GM18861 (cell line): ENCODE data around the gene MYL12A.

ENCODE experiments used
- ATAC-seq: cut with Tn5 transposase; IDR thresholded peaks from one replicate; pipeline ENCODE4 v1.9.1; 2021; ENCODE audit not compliant: unreplicated experiment

The MYL12A gene

DNA sequence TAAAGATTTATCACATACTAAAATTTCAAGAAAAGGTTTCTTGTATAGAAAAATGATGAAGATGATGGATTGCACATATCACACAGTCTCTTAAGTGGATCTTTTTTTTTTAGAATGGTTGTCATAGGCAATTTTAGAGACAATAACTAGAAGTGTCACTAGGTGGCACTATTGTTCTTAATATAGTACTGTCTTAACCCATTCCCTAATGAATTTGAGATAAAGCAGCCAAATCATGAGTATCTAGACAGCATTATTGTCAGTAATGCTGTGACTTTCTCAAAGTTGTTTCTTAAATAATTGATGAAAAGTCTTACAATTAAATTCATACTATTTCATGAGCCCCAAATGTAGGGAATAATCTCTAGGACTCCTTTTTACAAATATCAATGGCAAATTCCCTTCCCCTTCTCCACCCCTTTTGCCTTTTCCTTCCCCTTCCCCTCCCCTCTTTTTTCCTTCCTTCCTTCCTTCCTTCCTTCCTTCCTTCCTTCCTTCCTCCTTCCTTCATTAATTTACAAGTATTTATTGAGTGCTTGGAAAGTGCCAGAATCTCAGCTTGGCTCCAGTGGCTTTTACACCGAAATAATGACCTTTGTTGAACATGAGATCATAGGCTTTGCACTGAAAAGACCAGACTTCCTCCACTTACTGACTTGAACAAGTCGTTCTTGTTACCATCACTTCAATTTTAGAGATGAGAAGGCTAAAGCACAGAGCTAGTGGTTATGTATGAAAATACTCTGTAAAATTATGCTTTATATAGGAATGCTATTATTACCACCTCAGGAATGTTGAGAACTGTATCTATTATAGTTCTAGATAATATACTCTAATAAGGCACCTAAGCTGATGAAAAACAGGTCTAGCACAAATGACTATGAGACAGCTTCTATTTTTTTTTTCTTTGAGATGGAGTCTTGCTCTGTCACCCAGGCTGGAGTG, 34.1 kb downstream of the MYL12A start:
- peak; percentile 39 for ATAC-seq

DNA sequence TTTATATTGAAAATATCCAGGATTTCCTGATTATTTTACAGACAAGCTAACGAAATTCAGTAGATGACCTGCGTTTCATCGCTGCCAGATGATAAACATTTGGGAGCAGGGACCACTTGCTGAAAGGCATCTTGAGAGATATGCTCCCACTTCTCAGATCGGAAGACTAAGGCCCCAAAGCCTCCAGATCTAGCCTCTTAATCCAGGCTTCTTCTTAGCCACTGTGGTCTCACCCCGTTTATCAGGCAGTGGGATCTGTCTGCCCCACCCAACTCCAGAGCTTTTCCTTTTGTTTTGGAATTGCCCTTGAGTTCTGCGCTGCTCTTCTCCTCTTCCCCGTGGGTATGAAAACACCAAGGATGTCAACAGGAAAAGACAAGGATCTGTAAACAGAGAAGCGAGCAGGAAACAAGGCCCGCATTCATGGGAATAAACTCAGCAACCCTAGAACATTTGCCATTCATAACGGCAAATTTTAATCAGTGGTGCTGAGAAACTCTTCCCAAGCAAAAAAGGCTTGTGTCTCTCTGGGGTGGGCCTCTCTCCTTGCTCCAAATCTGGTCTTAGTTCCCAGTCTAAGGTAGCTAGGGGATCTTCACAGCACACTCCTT, 35.8 kb downstream of the MYL12A start:
- no peak for ATAC-seq

DNA sequence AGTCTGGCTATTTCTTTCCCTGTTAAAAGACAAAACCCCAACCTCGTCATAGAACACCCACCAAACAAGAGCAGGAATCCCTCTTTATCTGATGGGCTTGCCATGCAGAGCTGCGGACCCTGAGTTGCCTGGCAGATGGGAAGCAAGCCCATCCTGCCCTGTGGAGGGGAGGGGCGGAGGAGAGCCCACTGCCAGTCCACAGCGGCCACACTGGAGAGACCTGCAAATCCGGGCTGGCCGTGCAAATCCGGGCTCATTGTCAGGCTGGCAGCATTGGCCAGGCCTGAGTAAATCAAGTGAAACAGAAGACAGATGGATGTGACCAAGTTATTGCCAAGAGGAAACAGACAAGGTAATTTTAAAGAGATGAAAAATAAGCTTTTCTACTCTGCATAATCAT, 36.3 kb downstream of the MYL12A start:
- no peak for ATAC-seq

DNA sequence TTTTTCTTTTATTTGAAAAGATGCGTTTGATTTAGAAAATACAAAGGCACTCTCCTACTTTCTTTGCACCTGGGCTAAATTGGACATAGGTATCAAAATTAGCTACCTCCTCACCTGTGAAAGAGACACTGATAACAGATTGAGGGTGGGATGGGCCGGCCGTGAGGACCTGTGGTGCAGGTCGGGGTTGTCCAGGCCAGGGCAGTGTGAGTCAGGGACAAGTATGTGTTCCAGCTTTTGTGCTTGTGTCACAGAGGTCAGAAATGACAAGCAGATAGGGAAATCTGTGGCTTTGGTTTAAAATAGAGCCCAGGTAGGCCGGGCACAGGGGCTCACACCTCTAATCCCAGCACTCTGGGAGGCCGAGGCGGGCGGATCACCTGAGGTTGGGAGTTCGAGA, 36.9 kb downstream of the MYL12A start:
- no peak for ATAC-seq

DNA sequence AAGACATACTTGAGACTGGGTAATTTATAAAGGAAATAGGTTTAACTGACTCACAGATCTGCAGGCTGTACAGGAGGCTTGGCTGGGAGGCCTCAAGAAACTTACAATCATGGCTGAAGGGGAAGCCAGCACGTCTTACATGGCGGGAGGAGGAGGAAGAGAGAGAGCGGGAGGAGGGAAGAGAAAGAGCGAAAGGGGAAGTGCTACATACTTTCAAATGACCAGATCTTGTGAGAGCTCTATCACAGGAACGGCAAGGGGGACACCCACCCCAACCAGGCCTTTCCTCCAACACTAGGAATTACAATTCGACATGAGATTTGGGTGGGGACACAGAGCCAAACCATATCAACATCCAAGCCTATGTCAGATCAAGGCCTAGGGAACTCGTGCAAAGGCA, 38.6 kb downstream of the MYL12A start:
- no peak for ATAC-seq

DNA sequence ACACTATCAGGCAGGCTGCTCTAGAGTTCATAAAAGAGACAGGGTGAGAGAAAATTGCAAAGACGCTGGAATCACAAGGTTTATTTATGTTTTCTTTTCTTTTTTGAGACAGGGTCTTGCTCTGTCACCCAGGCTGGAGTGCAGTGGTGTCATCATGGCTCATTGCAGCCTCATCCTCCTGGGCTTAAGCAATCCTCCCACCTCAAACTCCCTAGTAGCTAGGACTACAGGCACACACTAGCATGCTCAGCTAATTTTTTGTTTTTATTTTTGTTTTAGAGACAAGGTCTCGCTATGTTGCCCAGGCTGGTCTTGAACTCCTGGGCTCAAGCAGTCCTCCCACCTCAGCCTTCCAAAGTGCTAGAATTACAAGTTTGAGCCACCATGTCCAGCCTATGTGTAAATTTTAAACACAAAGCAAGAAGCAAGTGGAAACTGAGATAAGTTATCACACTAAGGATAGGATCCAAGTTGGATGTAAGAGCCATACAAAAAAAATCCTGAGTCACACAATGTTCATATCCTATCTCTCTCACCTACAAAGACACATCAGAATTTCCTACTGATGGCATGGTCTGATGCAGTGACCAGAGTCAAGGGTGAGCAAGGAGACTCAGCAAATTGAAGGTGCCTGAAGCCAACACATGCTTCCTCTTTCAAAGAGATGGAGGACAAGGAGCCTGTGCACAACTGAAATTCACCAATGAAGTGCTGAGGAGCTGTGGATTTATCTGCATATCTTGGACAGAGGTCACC, 45.8 kb downstream of the MYL12A start:
- ATAC-seq = no peak

DNA sequence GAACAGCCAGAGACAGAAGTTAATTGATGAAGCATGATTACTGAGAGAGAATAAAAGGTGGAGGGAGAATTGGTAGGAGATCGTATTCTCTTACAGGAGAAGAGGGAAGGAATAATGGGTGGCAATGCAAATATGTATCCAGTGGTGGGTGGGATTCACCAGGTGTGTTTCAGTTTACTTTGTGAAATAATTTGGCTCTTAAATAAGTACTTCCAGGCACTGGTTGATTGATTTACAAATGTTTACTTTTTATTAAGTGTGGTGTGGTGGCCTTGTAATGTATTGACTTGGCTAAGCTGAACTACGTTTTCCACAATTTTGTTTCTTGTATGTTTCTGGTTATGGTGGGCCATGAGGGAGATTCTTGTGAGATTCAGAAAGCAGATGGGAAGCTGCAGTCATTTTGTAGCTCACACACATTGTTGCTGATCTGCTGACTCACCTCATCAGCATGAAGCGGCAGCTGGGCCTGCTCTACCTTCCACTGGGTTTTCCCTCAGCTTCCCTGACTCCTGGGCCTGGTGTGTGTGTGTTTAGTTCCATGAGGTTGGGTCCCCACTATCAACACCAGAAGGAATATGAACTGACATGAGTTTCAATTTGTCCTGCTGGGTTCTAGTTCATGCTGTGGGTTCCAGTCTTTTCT, 47.0 kb downstream of the MYL12A start:
- no peak for ATAC-seq

DNA sequence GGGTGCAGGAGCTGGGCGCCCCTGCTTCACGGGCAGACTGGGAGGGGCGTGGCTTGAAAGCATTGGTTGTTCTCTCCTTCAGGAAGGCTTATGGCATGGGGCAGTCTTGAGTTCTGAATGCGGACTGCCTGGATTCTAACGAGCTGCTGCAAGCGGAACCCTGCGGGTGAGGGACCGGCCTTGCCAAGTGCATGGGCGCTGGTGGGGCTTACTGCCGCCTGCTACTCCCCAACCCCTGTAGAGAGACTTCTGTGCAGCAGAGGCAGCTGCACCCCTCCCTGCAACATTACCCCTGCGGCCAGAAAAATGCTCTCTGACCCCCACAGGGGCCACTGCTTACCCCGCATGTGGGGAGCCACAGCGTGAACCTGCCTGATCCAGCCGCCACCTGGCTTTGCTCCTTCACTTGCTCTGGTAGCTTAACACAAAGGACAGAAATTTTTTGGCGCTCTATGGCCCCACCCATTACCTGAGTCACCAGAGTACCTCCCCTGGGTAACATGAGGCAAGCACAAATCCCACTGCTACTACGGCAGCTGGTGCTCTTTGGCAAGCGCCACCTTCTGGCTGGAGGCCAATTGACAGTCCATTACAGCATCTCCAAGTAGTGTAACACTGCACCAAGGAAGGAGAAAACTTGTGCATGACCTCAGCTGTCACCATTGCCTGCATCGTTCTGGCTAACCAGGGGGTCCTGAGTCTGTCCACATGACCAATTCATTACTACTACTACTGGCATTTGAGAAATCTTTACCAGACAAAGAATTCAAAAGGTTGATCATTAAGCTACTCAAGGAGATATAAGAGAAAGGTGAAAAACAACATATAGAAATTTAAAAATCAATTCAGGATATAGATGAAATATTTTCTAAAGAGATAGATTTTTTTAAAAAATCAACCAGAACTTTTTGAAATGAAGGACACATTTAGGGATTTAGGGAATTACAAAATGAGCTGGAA, 49.7 kb downstream of the MYL12A start:
- peak; percentile 99 for ATAC-seq

DNA sequence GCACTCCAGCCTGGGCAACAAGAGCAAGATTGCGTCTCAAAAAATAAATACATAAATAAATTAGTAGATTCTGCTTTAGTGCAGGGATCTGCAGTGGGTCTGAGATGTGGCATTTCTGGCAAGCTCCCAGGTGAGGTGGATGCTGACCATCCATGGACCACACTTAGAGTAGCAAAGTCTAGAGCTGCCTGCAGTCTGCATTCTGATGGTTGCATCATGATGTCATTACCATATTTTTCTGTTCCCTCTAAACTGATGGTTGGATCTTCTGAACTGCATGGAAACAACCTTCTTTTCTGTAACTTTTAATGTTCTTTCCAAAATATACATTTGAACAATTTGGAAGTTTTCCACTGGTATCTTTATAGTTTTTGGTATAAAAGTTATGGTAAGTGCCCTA, 57.2 kb downstream of the MYL12A start:
- no peak for ATAC-seq

DNA sequence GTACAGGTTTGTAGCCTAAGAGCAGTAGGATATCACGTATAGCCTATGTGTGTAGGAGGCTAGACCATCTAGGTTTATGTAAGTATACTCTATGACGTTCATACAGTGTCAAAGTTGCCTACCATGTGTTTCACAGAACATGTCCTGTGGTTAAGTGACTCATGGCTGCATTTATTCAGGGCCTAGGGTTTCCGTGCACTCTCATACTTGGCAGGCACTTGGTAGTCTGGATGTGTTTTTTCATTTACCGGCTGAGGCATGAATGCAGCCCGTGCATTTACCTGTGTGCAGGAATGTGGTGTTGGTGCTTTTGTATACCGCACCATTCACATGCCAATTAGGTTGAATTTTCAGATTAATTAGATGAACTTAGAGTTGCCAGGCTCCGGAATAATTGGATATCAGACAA, 57.8 kb downstream of the MYL12A start:
- peak; percentile 81 for ATAC-seq
